Measurements from ENCODE around the gene TMEM100.

DNA sequence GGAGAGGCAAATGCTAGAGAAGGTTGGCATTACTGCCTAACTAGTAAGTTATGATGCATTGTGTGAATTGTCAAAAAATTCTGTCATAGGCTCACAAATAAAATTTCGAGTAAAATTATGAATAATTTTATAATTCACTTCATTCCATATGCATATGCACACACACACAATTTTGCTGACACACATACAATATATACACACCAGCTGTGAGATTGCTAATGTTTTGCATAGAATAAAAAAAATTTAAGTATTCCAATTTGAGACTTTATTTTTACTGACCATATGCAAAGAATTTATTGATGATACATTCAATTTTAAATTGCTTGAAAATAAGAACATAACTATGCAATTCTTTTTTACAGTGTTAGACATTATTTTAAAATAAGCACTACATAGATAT lies 6.8 kb upstream of the TMEM100 start:
- TF ChIP-seq JUN (IDR thresholded peaks at IDR 0.05; ENCODE audit: low read depth, low read length) (no peak), RXRA (IDR thresholded peaks at IDR 0.05; ENCODE audit: insufficient read depth, low read depth, low read length) (no peak), RFX5 (IDR thresholded peaks at IDR 0.05; ENCODE audit: borderline replicate concordance, low read depth, low read length) (no peak), SP1 (IDR thresholded peaks at IDR 0.05; ENCODE audit: low read depth, low read length) (no peak), POLR2A (IDR thresholded peaks at IDR 0.05; ENCODE audit: control extremely low read depth in 1 of 2, low read depth in 2 of 2, low read length in 2 of 2) (no peak)
- TF ChIP-seq, protein P1, sequence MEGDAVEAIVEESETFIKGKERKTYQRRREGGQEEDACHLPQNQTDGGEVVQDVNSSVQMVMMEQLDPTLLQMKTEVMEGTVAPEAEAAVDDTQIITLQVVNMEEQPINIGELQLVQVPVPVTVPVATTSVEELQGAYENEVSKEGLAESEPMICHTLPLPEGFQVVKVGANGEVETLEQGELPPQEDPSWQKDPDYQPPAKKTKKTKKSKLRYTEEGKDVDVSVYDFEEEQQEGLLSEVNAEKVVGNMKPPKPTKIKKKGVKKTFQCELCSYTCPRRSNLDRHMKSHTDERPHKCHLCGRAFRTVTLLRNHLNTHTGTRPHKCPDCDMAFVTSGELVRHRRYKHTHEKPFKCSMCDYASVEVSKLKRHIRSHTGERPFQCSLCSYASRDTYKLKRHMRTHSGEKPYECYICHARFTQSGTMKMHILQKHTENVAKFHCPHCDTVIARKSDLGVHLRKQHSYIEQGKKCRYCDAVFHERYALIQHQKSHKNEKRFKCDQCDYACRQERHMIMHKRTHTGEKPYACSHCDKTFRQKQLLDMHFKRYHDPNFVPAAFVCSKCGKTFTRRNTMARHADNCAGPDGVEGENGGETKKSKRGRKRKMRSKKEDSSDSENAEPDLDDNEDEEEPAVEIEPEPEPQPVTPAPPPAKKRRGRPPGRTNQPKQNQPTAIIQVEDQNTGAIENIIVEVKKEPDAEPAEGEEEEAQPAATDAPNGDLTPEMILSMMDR (IDR thresholded peaks at IDR 0.05; ENCODE audit: control extremely low read depth in 1 of 3, insufficient read depth in 1 of 3, low read depth in 1 of 3, low read length in 3 of 3), result no peak

Measured in H1 (cell line).